ENCODE measurements around the gene MAPK8. TPM values are rescaled to one million over a fixed set of nuclear protein-coding genes. Genes with fewer than 3 reads are reported as not detected.

Gene MAPK8
- total RNA-seq, 4 donors from 2014 or later = 29.7 to 126 (median 67.8) TPM

DNA sequence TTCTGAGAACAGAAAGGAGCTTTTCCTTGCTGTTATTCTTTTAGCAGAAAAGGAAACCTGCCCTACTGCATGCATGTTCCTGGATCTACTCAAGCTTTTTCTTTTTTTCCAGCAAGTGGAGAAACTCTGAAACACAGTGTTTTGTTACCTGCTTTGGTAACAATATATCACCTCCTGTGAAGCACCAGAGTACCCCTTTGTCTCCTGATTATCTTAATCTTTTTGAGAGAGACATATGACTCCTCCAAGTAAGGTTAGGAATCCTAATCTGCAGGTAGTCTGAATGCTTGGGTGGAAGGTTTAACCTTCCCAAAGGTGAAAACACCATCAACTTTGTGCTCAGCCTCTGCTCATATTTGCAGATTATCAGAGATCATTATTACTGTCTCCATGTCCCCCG, 93.1 kb downstream of the MAPK8 start:
- WGBS, 2 donors (ENCODE audit: low coverage in 1 of 2) = 93 to 100% methylated on average over 1 of the region's 1 CpG
- Histone ChIP-seq H3K27me3 (no peaks in the 10 kb centered on the region), H3K36me3 (no peaks in the 10 kb centered on the region), H3K4me1 (peaks cover 0 to 14% (median 7%) of the 10 kb centered on the region in 4 donors), H3K27ac (no peak overlapping the region), H3K4me3 (no peak overlapping the region), H3K9me3 (no peaks in the 10 kb centered on the region)
- TF ChIP-seq POLR2A (IDR thresholded peaks at IDR 0.05) (no peak), EP300 (IDR thresholded peaks at IDR 0.05; ENCODE audit: low read depth) (no peak), POLR2AphosphoS5 (IDR thresholded peaks at IDR 0.05) (no peak)
- TF ChIP-seq, protein P1, sequence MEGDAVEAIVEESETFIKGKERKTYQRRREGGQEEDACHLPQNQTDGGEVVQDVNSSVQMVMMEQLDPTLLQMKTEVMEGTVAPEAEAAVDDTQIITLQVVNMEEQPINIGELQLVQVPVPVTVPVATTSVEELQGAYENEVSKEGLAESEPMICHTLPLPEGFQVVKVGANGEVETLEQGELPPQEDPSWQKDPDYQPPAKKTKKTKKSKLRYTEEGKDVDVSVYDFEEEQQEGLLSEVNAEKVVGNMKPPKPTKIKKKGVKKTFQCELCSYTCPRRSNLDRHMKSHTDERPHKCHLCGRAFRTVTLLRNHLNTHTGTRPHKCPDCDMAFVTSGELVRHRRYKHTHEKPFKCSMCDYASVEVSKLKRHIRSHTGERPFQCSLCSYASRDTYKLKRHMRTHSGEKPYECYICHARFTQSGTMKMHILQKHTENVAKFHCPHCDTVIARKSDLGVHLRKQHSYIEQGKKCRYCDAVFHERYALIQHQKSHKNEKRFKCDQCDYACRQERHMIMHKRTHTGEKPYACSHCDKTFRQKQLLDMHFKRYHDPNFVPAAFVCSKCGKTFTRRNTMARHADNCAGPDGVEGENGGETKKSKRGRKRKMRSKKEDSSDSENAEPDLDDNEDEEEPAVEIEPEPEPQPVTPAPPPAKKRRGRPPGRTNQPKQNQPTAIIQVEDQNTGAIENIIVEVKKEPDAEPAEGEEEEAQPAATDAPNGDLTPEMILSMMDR (IDR thresholded peaks at IDR 0.05) = no peak
- in situ Hi-C loops (cut with MboI; ENCODE audit: low pct_ligation_motif_present in 1 of 4, low pct_unique_long_range_greater_than_20kb in 1 of 4, low sequenced_read_pairs in 3 of 4) (no loop called here), intact Hi-C loops (cut with DNase I; ENCODE audit: low total_unique reads) (no loop called here)
- DNase-seq = no peak

GRCh38 chr10:48400129-48400849, 93.8 kb downstream of the MAPK8 start:
- intact Hi-C loops (cut with DNase I; ENCODE audit: low total_unique reads) = no loop called here
- no peak overlapping the region for H3K27ac ChIP-seq
- no peaks in the 10 kb centered on the region for H3K36me3 ChIP-seq
- TF ChIP-seq, protein P1 (IDR thresholded peaks at IDR 0.05) = no peak
- no peak for TF ChIP-seq EP300 (IDR thresholded peaks at IDR 0.05; ENCODE audit: low read depth)
- no peak for TF ChIP-seq POLR2AphosphoS5 (IDR thresholded peaks at IDR 0.05)
- no peak for TF ChIP-seq POLR2A (IDR thresholded peaks at IDR 0.05)
- peaks cover 0 to 14% (median 7%) of the 10 kb centered on the region in 4 donors for H3K4me1 ChIP-seq
- in situ Hi-C loops (cut with MboI; ENCODE audit: low pct_ligation_motif_present in 1 of 4, low pct_unique_long_range_greater_than_20kb in 1 of 4, low sequenced_read_pairs in 3 of 4) = no loop called here
- no peak for DNase-seq
- H3K27me3 ChIP-seq = no peaks in the 10 kb centered on the region
- H3K9me3 ChIP-seq = no peaks in the 10 kb centered on the region
- 67 to 83% methylated on average over 2 to 3 of the region's 3 CpGs for WGBS, 2 donors (ENCODE audit: low coverage in 1 of 2)
- H3K4me3 ChIP-seq = no peak overlapping the region

DNA sequence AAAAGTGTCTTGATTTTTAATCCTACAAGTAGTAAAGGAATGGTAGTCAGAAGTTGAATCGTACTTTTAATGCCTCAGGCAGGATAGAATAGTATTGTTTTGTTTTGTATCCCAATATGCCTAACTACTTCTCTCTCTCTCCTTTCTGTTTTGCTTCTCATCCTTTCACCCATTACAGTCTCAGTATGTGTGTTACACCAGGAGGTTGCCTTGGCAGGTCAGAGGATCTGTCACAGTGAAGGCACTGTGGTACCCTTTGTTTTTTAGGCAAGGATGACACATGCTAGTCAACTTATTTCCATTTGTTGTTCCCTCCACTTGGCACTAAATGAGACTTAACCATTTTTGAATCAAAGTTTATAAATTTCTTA, 94.4 kb downstream of the MAPK8 start:
- DNase-seq = no peak
- intact Hi-C loops (cut with DNase I; ENCODE audit: low total_unique reads) = no loop called here
- Histone ChIP-seq H3K36me3 (no peaks in the 10 kb centered on the region), H3K27me3 (no peaks in the 10 kb centered on the region), H3K27ac (no peak overlapping the region), H3K4me3 (no peak overlapping the region), H3K4me1 (peaks cover 0 to 14% (median 7%) of the 10 kb centered on the region in 4 donors), H3K9me3 (no peaks in the 10 kb centered on the region)
- TF ChIP-seq POLR2A (IDR thresholded peaks at IDR 0.05) = no peak
- TF ChIP-seq, protein P1 (IDR thresholded peaks at IDR 0.05) = no peak
- TF ChIP-seq EP300 (IDR thresholded peaks at IDR 0.05; ENCODE audit: low read depth) = no peak
- TF ChIP-seq POLR2AphosphoS5 (IDR thresholded peaks at IDR 0.05) = no peak
- in situ Hi-C loops (cut with MboI; ENCODE audit: low pct_ligation_motif_present in 1 of 4, low pct_unique_long_range_greater_than_20kb in 1 of 4, low sequenced_read_pairs in 3 of 4) = no loop called here
- WGBS, 2 donors (ENCODE audit: low coverage in 1 of 2) = 89 to 100% methylated on average over 1 of the region's 1 CpG

- peaks cover 0 to 4% (median under 1%) of the 10 kb centered on the region in 4 donors for H3K36me3 ChIP-seq
- no peak overlapping the region for H3K4me3 ChIP-seq
- no peak for DNase-seq
- H3K27ac ChIP-seq = no peak overlapping the region
- no peaks in the 10 kb centered on the region for H3K27me3 ChIP-seq
- H3K9me3 ChIP-seq = no peaks in the 10 kb centered on the region
- H3K4me1 ChIP-seq = peaks cover 0 to 11% (median 7%) of the 10 kb centered on the region in 4 donors
- in situ Hi-C loops (cut with MboI; ENCODE audit: low pct_ligation_motif_present in 1 of 4, low pct_unique_long_range_greater_than_20kb in 1 of 4, low sequenced_read_pairs in 3 of 4) = no loop called here
- TF ChIP-seq EP300 (IDR thresholded peaks at IDR 0.05; ENCODE audit: low read depth) (no peak), POLR2AphosphoS5 (IDR thresholded peaks at IDR 0.05) (no peak), POLR2A (IDR thresholded peaks at IDR 0.05) (no peak)
- TF ChIP-seq, protein P1 (IDR thresholded peaks at IDR 0.05) = no peak
- 94 to 98% methylated on average over 4 of the region's 4 CpGs for WGBS, 2 donors (ENCODE audit: low coverage in 1 of 2)
- intact Hi-C loops (cut with DNase I; ENCODE audit: low total_unique reads) = no loop called here
Observed at GRCh38 chr10:48404646-48405045, 98.2 kb downstream of the MAPK8 start.

All from transverse colon (tissue), 4 donors.